ENCODE data around the gene AP1B1.
"Not testable (repeated sequence)": the region's sequence is repeated elsewhere in the genome, so short reads cannot be mapped to it uniquely, and the experiment has no call there.

AP1B1 gene

DNA sequence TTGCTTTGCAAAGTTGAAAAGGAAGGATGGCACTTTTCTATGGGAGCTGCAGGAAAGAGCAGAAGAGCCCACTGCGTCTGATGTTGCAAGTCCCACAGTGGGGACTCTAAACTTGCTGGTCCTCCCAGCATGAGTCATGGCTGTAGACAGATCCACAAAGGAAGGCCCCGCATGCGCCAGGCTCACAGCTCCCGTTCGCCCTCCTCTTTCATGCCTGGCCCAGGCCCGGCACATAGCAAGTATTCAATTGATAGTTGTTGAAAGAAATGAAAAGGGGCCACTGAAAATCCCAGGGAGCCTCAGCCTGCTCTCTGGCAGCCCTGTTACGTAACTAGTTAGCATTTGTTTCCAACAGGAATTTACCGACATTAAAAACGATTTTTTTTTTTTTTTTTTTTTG is 18.9 kb downstream of the AP1B1 start:
- no peak overlapping the region for H3K9ac ChIP-seq (ENCODE audit: low read length)

DNA sequence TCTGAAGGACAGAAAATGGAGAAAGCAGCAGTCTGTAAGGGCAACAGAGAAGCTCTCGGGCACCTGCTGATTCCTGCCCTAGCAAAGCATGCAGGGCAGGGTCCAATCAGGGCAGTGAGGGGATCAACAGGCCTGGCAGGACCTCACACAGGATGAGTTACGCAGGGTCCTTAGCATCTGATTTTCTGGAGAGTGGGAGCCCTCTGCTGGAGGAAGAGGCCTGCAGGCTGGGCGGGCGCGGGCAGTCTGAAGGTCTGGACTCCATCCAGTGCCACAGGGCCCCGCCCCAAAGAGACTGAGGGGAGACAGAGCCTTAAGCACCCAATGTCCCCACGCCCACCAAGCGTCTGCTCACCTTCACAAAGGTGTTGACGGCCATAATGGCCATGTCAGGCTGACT is 28.9 kb downstream of the AP1B1 start:
- Histone ChIP-seq H3K4me1 (ENCODE audit: low read length) (peaks cover 6% of the 10 kb centered on the region), H3K36me3 (replicated peaks; ENCODE audit: low read depth, low read length) (peaks cover 38% of the 10 kb centered on the region), H3K4me2 (ENCODE audit: low read length) (no peak overlapping the region), H3K9ac (ENCODE audit: low read length) (no peak overlapping the region), H3K27ac (ENCODE audit: low read length) (no peak overlapping the region), H3K4me3 (ENCODE audit: low read length) (no peak overlapping the region), H3K27me3 (ENCODE audit: low read depth, low read length) (no peaks in the 10 kb centered on the region), H3K79me2 (ENCODE audit: low read length) (no peaks in the 10 kb centered on the region), H2AFZ (ENCODE audit: low read depth, low read length) (no peak overlapping the region), H3K9me3 (ENCODE audit: insufficient read depth, low read length) (no peaks in the 10 kb centered on the region), H4K20me1 (ENCODE audit: insufficient read depth, low read length) (no peaks in the 10 kb centered on the region)
- no peak for TF ChIP-seq EZH2phosphoT487 (IDR thresholded peaks at IDR 0.05; ENCODE audit: low read depth)
- TF ChIP-seq, protein P1, sequence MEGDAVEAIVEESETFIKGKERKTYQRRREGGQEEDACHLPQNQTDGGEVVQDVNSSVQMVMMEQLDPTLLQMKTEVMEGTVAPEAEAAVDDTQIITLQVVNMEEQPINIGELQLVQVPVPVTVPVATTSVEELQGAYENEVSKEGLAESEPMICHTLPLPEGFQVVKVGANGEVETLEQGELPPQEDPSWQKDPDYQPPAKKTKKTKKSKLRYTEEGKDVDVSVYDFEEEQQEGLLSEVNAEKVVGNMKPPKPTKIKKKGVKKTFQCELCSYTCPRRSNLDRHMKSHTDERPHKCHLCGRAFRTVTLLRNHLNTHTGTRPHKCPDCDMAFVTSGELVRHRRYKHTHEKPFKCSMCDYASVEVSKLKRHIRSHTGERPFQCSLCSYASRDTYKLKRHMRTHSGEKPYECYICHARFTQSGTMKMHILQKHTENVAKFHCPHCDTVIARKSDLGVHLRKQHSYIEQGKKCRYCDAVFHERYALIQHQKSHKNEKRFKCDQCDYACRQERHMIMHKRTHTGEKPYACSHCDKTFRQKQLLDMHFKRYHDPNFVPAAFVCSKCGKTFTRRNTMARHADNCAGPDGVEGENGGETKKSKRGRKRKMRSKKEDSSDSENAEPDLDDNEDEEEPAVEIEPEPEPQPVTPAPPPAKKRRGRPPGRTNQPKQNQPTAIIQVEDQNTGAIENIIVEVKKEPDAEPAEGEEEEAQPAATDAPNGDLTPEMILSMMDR (IDR thresholded peaks at IDR 0.05; ENCODE audit: low read depth, low read length): peak; percentile 30; the same call in 1 of the 2 replicates

More for the DNA sequence above, 18.9 kb downstream of the AP1B1 start:
- Histone ChIP-seq H3K36me3 (replicated peaks; ENCODE audit: low read depth, low read length) (peaks cover 36% of the 10 kb centered on the region), H3K4me3 (ENCODE audit: low read length) (no peak overlapping the region), H3K27ac (ENCODE audit: low read length) (no peak overlapping the region), H3K27me3 (ENCODE audit: low read depth, low read length) (no peaks in the 10 kb centered on the region), H4K20me1 (ENCODE audit: insufficient read depth, low read length) (peaks cover 37% of the 10 kb centered on the region), H2AFZ (ENCODE audit: low read depth, low read length) (no peak overlapping the region), H3K4me1 (ENCODE audit: low read length) (peaks cover 3% of the 10 kb centered on the region; the same call in 1 of the 2 replicates), H3K9me3 (ENCODE audit: insufficient read depth, low read length) (no peaks in the 10 kb centered on the region), H3K79me2 (ENCODE audit: low read length) (peaks cover 62% of the 10 kb centered on the region), H3K4me2 (ENCODE audit: low read length) (no peak overlapping the region)
- TF ChIP-seq, protein P1 (IDR thresholded peaks at IDR 0.05; ENCODE audit: low read depth, low read length): no peak
- TF ChIP-seq EZH2phosphoT487 (IDR thresholded peaks at IDR 0.05; ENCODE audit: low read depth): no peak

DNA sequence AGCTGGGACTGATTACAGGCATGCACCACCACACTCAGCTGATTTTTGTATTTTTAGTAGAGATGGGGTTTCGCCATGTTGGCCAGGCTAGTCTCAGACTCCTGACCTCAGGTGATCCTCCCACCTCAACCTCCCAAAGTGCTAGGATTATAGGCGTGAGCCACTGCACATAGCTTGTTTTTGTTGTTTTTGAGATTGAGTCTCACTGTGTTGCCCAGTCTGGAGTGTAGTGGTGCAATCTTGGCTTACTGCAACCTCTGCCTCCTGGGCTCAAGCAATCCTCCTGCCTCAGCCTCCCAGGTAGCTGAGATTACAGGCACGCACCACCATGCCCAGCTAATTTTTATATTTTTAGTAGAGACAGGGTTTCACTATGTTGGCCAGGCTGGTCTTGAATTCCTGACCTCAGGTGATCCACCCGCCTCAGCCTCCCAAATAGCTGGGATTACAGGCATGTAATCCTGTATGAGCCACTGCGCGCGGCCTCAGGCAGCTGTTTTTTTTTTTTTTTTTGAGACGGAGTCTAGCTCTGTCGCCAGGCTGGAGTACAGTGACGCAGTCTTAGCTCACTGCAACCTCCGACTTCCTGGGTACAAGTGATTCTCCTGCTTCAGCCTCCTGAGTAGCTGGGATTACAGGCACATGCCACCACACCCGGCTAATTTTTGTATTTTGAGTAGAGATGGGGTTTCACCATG is 31.0 kb downstream of the AP1B1 start:
- not testable (repeated sequence) for H3K9ac ChIP-seq (ENCODE audit: low read length); H4K20me1 ChIP-seq (ENCODE audit: insufficient read depth, low read length); H3K4me3 ChIP-seq (ENCODE audit: low read length); H3K79me2 ChIP-seq (ENCODE audit: low read length); H3K4me1 ChIP-seq (ENCODE audit: low read length); H3K4me2 ChIP-seq (ENCODE audit: low read length); H3K27ac ChIP-seq (ENCODE audit: low read length); H3K9me3 ChIP-seq (ENCODE audit: insufficient read depth, low read length); H3K27me3 ChIP-seq (ENCODE audit: low read depth, low read length); H2AFZ ChIP-seq (ENCODE audit: low read depth, low read length)
- H3K36me3 ChIP-seq (replicated peaks; ENCODE audit: low read depth, low read length): peaks cover 57% of the 10 kb centered on the region

DNA sequence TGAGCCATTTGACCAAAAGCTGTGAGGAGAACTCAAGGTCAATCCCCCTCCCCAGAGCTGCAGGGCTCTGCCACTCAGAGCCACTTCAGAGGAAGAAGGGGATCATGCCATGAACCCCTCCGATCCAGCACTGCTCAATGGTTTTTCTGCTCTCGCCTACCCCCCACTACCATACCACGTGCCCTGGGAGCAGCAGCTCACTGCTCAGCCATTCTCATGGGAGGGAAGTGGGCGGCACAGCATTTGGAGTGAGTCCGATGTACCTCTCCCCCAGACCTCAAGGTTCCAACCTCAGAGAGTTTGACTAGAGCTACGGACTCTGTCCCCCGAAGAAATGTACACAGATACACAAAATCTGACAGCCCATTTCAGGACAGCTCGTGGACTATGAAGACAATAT is 34.5 kb downstream of the AP1B1 start:
- Histone ChIP-seq H3K9ac (ENCODE audit: low read length) (no peak overlapping the region), H3K27me3 (ENCODE audit: low read depth, low read length) (no peaks in the 10 kb centered on the region), H4K20me1 (ENCODE audit: insufficient read depth, low read length) (0 out of 2 replicates have a peak, but pooled peaks cover 2% of the 10 kb centered on the region), H3K4me3 (ENCODE audit: low read length) (no peak overlapping the region), H3K36me3 (replicated peaks; ENCODE audit: low read depth, low read length) (peaks cover 75% of the 10 kb centered on the region), H2AFZ (ENCODE audit: low read depth, low read length) (no peak overlapping the region), H3K4me2 (ENCODE audit: low read length) (no peak overlapping the region), H3K79me2 (ENCODE audit: low read length) (no peaks in the 10 kb centered on the region), H3K4me1 (ENCODE audit: low read length) (no peaks in the 10 kb centered on the region), H3K9me3 (ENCODE audit: insufficient read depth, low read length) (no peaks in the 10 kb centered on the region), H3K27ac (ENCODE audit: low read length) (no peak overlapping the region)
- no peak for TF ChIP-seq EZH2phosphoT487 (IDR thresholded peaks at IDR 0.05; ENCODE audit: low read depth)
- TF ChIP-seq, protein P1 (IDR thresholded peaks at IDR 0.05; ENCODE audit: low read depth, low read length): no peak

Measured in OCI-LY3 (cell line).